ENCODE measurements around the gene TSPAN11.

GRCh38 chr12:30988086-30988485 lies 61.5 kb downstream of the TSPAN11 start:
- TF ChIP-seq CTCF (IDR thresholded peaks at IDR 0.05) (no peak), POLR2A (IDR thresholded peaks at IDR 0.05) (no peak)

Data from ovary (tissue), 3 donors.